Parathyroid adenoma (tissue), 2 donors: ENCODE data around the gene BBS9.

ENCODE experiments used
- H2AFZ ChIP-seq: fragments of 300-600 bp; sonication (generic); one replicate; pipeline ENCODE4 v1.7.0; 2017; ENCODE audit warnings: antibody characterized with exemption, mild to moderate bottlenecking
- H3K27ac ChIP-seq: fragments of 300-600 bp; sonication (generic); one replicate; pipeline ENCODE4 v1.7.0; 2017
- H3K27me3 ChIP-seq: fragments of 300-600 bp; sonication (generic); one replicate; pipeline ENCODE4 v1.7.0; 2017; ENCODE audit warnings: low read length; ENCODE audit not compliant: control insufficient read depth, insufficient read depth
- H3K36me3 ChIP-seq: fragments of 300-600 bp; sonication (generic); one replicate; pipeline ENCODE4 v1.7.0; 2017; ENCODE audit warnings: low read length; ENCODE audit not compliant: control insufficient read depth, insufficient read depth
- H3K4me1 ChIP-seq: fragments of 300-600 bp; sonication (generic); one replicate; pipeline ENCODE4 v1.7.0; 2017; ENCODE audit warnings: control low read depth
- H3K4me2 ChIP-seq: fragments of 300-600 bp; sonication (generic); one replicate; pipeline ENCODE4 v1.7.0; 2017; ENCODE audit warnings: low read length
- H3K4me3 ChIP-seq: fragments of 300-600 bp; sonication (generic); one replicate; pipeline ENCODE4 v1.7.0; 2017; ENCODE audit warnings: low read depth, low read length
- H3K79me2 ChIP-seq: fragments of 300-600 bp; sonication (generic); one replicate; pipeline ENCODE4 v1.7.0; 2017; ENCODE audit warnings: control low read depth
- H3K9ac ChIP-seq: fragments of 300-600 bp; sonication (generic); one replicate; pipeline ENCODE4 v1.7.0; 2017; ENCODE audit warnings: mild to moderate bottlenecking
- H3K9me3 ChIP-seq: fragments of 300-600 bp; sonication (generic); one replicate; pipeline ENCODE4 v1.7.0; 2017; ENCODE audit warnings: low read length; ENCODE audit not compliant: control insufficient read depth
- CTCF ChIP-seq: fragments of 300-600 bp; sonication (generic); IDR thresholded peaks from one replicate; pipeline ENCODE4 v1.7.0; 2017; ENCODE audit warnings: antibody characterized with exemption, mild to moderate bottlenecking
- donor health status: primary hyperparathyroidism.

The BBS9 gene

GRCh38 chr7:33099154-33099940 lies 30.0 kb upstream of the BBS9 start:
- no peaks in the 10 kb centered on the region for H3K9me3 ChIP-seq
- no peak overlapping the region for H2AFZ ChIP-seq
- H3K27me3 ChIP-seq, result no peaks in the 10 kb centered on the region
- peaks cover 10% of the 10 kb centered on the region for H3K79me2 ChIP-seq
- no peaks in the 10 kb centered on the region for H3K36me3 ChIP-seq
- no peak for TF ChIP-seq CTCF
- no peak overlapping the region for H3K27ac ChIP-seq
- no peak overlapping the region for H3K9ac ChIP-seq
- H3K4me3 ChIP-seq, result no peak overlapping the region
- H3K4me1 ChIP-seq, result no peaks in the 10 kb centered on the region
- no peak overlapping the region for H3K4me2 ChIP-seq

- TF ChIP-seq CTCF, result no peak
- H3K27me3 ChIP-seq, result no peaks in the 10 kb centered on the region
These were observed 28.6 kb upstream of the BBS9 start for GRCh38 chr7:33100770-33101169.

GRCh38 chr7:33101906-33102305 lies 27.5 kb upstream of the BBS9 start:
- Histone ChIP-seq H3K9ac (no peak overlapping the region), H3K4me3 (no peak overlapping the region), H2AFZ (no peak overlapping the region), H3K4me2 (no peak overlapping the region), H3K36me3 (no peaks in the 10 kb centered on the region), H3K79me2 (peaks cover 30% of the 10 kb centered on the region), H3K9me3 (no peaks in the 10 kb centered on the region), H3K4me1 (no peaks in the 10 kb centered on the region), H3K27me3 (no peaks in the 10 kb centered on the region), H3K27ac (no peak overlapping the region)
- no peak for TF ChIP-seq CTCF

More at GRCh38 chr7:33100770-33101169, 28.6 kb upstream of the BBS9 start:
- no peaks in the 10 kb centered on the region for H3K36me3 ChIP-seq
- no peak overlapping the region for H3K9ac ChIP-seq
- no peaks in the 10 kb centered on the region for H3K4me1 ChIP-seq
- no peak overlapping the region for H2AFZ ChIP-seq
- H3K9me3 ChIP-seq, result no peaks in the 10 kb centered on the region
- H3K27ac ChIP-seq, result no peak overlapping the region
- no peak overlapping the region for H3K4me2 ChIP-seq
- H3K4me3 ChIP-seq, result no peak overlapping the region
- peaks cover 19% of the 10 kb centered on the region for H3K79me2 ChIP-seq

GRCh38 chr7:33107136-33108066 lies 22.0 kb upstream of the BBS9 start:
- H3K4me1 ChIP-seq, result peaks cover 5% of the 10 kb centered on the region

More at GRCh38 chr7:33107136-33108066, 22.0 kb upstream of the BBS9 start:
- Histone ChIP-seq H3K36me3 (no peaks in the 10 kb centered on the region), H3K79me2 (peaks cover 39% of the 10 kb centered on the region), H3K4me2 (peak overlapping the region; percentile 81), H3K9me3 (no peaks in the 10 kb centered on the region), H3K9ac (no peak overlapping the region), H3K27me3 (no peaks in the 10 kb centered on the region), H3K27ac (no peak overlapping the region), H2AFZ (no peak overlapping the region), H3K4me3 (peak overlapping the region; percentile 72)
- TF ChIP-seq CTCF, result peak; percentile 34
